Measurements from ENCODE around the gene PDE4DIP.
"Not testable (repeated sequence)": the region's sequence is repeated elsewhere in the genome, so short reads cannot be mapped to it uniquely, and the experiment has no call there.

DNA sequence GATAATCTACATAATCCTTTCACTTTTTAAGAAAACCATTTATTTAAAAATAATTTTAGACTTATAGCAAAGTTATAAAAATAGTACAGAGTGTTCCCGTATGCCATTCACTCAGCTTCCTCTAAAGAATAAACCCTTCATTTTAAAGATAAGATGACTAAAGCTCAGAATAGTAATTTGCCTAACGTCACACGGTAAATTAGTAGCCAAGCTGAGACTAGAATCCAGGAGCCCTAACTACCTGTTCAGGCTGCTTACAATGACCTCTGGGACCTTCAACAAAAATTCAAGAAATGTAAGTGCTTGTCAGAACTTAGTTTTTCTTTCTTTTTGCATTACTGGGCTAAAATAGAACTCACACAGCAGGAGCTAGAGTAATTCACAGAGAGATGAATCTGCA, 56.5 kb downstream of the PDE4DIP start:
- TF ChIP-seq, protein P1, sequence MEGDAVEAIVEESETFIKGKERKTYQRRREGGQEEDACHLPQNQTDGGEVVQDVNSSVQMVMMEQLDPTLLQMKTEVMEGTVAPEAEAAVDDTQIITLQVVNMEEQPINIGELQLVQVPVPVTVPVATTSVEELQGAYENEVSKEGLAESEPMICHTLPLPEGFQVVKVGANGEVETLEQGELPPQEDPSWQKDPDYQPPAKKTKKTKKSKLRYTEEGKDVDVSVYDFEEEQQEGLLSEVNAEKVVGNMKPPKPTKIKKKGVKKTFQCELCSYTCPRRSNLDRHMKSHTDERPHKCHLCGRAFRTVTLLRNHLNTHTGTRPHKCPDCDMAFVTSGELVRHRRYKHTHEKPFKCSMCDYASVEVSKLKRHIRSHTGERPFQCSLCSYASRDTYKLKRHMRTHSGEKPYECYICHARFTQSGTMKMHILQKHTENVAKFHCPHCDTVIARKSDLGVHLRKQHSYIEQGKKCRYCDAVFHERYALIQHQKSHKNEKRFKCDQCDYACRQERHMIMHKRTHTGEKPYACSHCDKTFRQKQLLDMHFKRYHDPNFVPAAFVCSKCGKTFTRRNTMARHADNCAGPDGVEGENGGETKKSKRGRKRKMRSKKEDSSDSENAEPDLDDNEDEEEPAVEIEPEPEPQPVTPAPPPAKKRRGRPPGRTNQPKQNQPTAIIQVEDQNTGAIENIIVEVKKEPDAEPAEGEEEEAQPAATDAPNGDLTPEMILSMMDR (IDR thresholded peaks at IDR 0.05) = not testable (repeated sequence)
- not testable (repeated sequence) for TF ChIP-seq EP300 (IDR thresholded peaks at IDR 0.05)

All from upper lobe of left lung (tissue), 4 donors.